Peyer's patch (tissue), 4 donors: ENCODE measurements around the gene CALML3. TPM values are rescaled to one million over a fixed set of nuclear protein-coding genes. Genes with fewer than 3 reads are reported as not detected.

ENCODE experiments used
- DNase-seq, 3 donors: peaks; one replicate each; pipeline ENCODE4 v3.0.0-alpha.2; 2017 to 2019
- H3K27ac ChIP-seq, 4 donors: fragments of 200-600 bp; sonication (generic); one replicate each; pipeline ENCODE4 v1.5.1; 2016 to 2019
- H3K27me3 ChIP-seq, 2 donors: fragments of 200-600 bp; sonication (generic); one replicate each; pipeline ENCODE4 v1.5.1; 2019
- H3K36me3 ChIP-seq, 3 donors: fragments of 200-600 bp; sonication (generic); one replicate each; pipeline ENCODE4 v1.5.1; 2016 to 2019
- H3K4me1 ChIP-seq, 4 donors: fragments of 200-600 bp; sonication (generic); one replicate each; pipeline ENCODE4 v1.5.1; 2016 to 2019
- H3K4me3 ChIP-seq, 4 donors: fragments of 200-600 bp; sonication (generic); 1 replicate in 3 of 4; 2 replicates in 1 of 4; pipeline ENCODE4 v1.5.1; 2016 to 2019; ENCODE audit warnings: mild to moderate bottlenecking in 1 of 4
- H3K9me3 ChIP-seq, 4 donors: fragments of 200-600 bp; sonication (generic); one replicate each; pipeline ENCODE4 v1.5.1; 2016 to 2019; ENCODE audit warnings: mild to moderate bottlenecking in 1 of 4
- CTCF ChIP-seq, 6 experiments: fragments of 450-650 bp in 4 of 6; fragments of 200-600 bp in 2 of 6; sonication (generic) in 1 of 6; IDR thresholded peaks; one replicate each; pipeline ENCODE4 v1.5.1; 2017 to 2019; ENCODE audit warnings: antibody characterized with exemption in 6 of 6, mild to moderate bottlenecking in 3 of 6, moderate library complexity in 1 of 6
- POLR2A ChIP-seq, 2 donors: fragments of 450-650 bp; IDR thresholded peaks; one replicate each; pipeline ENCODE4 v1.5.1; 2017; ENCODE audit warnings: antibody characterized with exemption in 2 of 2, mild to moderate bottlenecking in 2 of 2, moderate library complexity in 2 of 2
- total RNA-seq, 4 donors: library from RNA; depleted of rRNA; stranded (reverse); fragments of >200 nt; gene quantifications; one replicate each; pipeline ENCODE4 v1.1.0, GENCODE V29; 2016

CALML3 gene
- total RNA-seq, 4 donors from 2014 or later, result not detected

- H3K4me3 ChIP-seq, result no peak overlapping the region
- DNase-seq, result peak in 1 of 3 donors; percentile 20
- no peaks in the 10 kb centered on the region for H3K9me3 ChIP-seq
- H3K27ac ChIP-seq, result no peak overlapping the region
- no peaks in the 10 kb centered on the region for H3K36me3 ChIP-seq
- no peaks in the 10 kb centered on the region for H3K27me3 ChIP-seq
- no peak for TF ChIP-seq POLR2A (IDR thresholded peaks at IDR 0.05)
- no peak for TF ChIP-seq CTCF (IDR thresholded peaks at IDR 0.05)
- H3K4me1 ChIP-seq, result no peaks in the 10 kb centered on the region
Observed at GRCh38 chr10:5510281-5511072, 14.3 kb upstream of the CALML3 start.

- DNase-seq, result peak in 1 of 3 donors; percentile 43
- no peaks in the 10 kb centered on the region for H3K36me3 ChIP-seq
- H3K9me3 ChIP-seq, result no peaks in the 10 kb centered on the region
- TF ChIP-seq CTCF (IDR thresholded peaks at IDR 0.05) (no peak), POLR2A (IDR thresholded peaks at IDR 0.05) (no peak)
- H3K4me1 ChIP-seq, result no peaks in the 10 kb centered on the region
- no peak overlapping the region for H3K4me3 ChIP-seq
- no peak overlapping the region for H3K27ac ChIP-seq
- no peaks in the 10 kb centered on the region for H3K27me3 ChIP-seq
Observed at GRCh38 chr10:5511231-5511884, 13.4 kb upstream of the CALML3 start.

- TF ChIP-seq CTCF (IDR thresholded peaks at IDR 0.05), result no peak
- TF ChIP-seq POLR2A (IDR thresholded peaks at IDR 0.05), result no peak
- no peaks in the 10 kb centered on the region for H3K4me1 ChIP-seq
- H3K27ac ChIP-seq, result no peak overlapping the region
- H3K9me3 ChIP-seq, result no peaks in the 10 kb centered on the region
- DNase-seq, result peak in 1 of 3 donors; percentile 19
- H3K36me3 ChIP-seq, result no peaks in the 10 kb centered on the region
- H3K4me3 ChIP-seq, result no peak overlapping the region
- H3K27me3 ChIP-seq, result no peaks in the 10 kb centered on the region
Observed at GRCh38 chr10:5511885-5512280, 12.9 kb upstream of the CALML3 start.

GRCh38 chr10:5512331-5512730, 12.4 kb upstream of the CALML3 start:
- Histone ChIP-seq H3K27me3 (no peaks in the 10 kb centered on the region), H3K9me3 (no peaks in the 10 kb centered on the region), H3K4me3 (no peak overlapping the region), H3K4me1 (peaks cover 0 to 4% (median 1%) of the 10 kb centered on the region in 4 donors), H3K27ac (no peak overlapping the region), H3K36me3 (no peaks in the 10 kb centered on the region)
- TF ChIP-seq POLR2A (IDR thresholded peaks at IDR 0.05) (no peak), CTCF (IDR thresholded peaks at IDR 0.05) (no peak)
- peak in 1 of 3 donors; percentile 30 for DNase-seq

GRCh38 chr10:5512881-5513612, 11.7 kb upstream of the CALML3 start:
- DNase-seq, result peak in 1 of 3 donors; percentile 15

More at GRCh38 chr10:5512881-5513612, 11.7 kb upstream of the CALML3 start:
- Histone ChIP-seq H3K9me3 (no peaks in the 10 kb centered on the region), H3K4me3 (no peak overlapping the region), H3K36me3 (no peaks in the 10 kb centered on the region), H3K27me3 (no peaks in the 10 kb centered on the region), H3K4me1 (peaks cover 0 to 7% (median 2%) of the 10 kb centered on the region in 4 donors), H3K27ac (no peak overlapping the region)
- TF ChIP-seq POLR2A (IDR thresholded peaks at IDR 0.05) (no peak), CTCF (IDR thresholded peaks at IDR 0.05) (no peak)
